ENCODE data around the gene TET2. TPM values are rescaled to one million over a fixed set of nuclear protein-coding genes. Genes with fewer than 3 reads are reported as not detected.

Gene TET2
- polyA plus RNA-seq, 1 experiment = 16.2 TPM

GRCh38 chr4:105108971-105109370 lies 37.7 kb upstream of the TET2 start:
- no peaks in the 10 kb centered on the region for H3K9me3 ChIP-seq (ENCODE audit: control insufficient read depth, insufficient read depth, low read length)
- CTCF ChIA-PET = no interaction called here
- H3K4me3 ChIP-seq (ENCODE audit: low read depth, low read length) = no peak overlapping the region
- POLR2A ChIA-PET = no interaction called here
- H3K27me3 ChIP-seq (ENCODE audit: control insufficient read depth, insufficient read depth, low read length) = no peaks in the 10 kb centered on the region
- TF ChIP-seq CTCF (IDR thresholded peaks at IDR 0.05; ENCODE audit: low read depth, low read length) = no peak
- DNase-seq (ENCODE audit: low read depth, low spot score) = no peak
- no peak overlapping the region for H3K27ac ChIP-seq (ENCODE audit: low read depth, low read length)

GRCh38 chr4:105112274-105112673 lies 34.4 kb upstream of the TET2 start:
- H3K27ac ChIP-seq (ENCODE audit: low read depth, low read length) = no peak overlapping the region
- H3K9me3 ChIP-seq (ENCODE audit: control insufficient read depth, insufficient read depth, low read length) = no peaks in the 10 kb centered on the region
- POLR2A ChIA-PET = no interaction called here
- H3K4me3 ChIP-seq (ENCODE audit: low read depth, low read length) = no peak overlapping the region
- CTCF ChIA-PET = interaction anchor here (0.8 to 1.3 kb wide), 3 partner anchors 11 to 361 kb away, joined by 3 to 6 read pairs (median 3); partner anchors contain the start of gene PPA2
- no peak for DNase-seq (ENCODE audit: low read depth, low spot score)
- TF ChIP-seq CTCF (IDR thresholded peaks at IDR 0.05; ENCODE audit: low read depth, low read length) = no peak
- H3K27me3 ChIP-seq (ENCODE audit: control insufficient read depth, insufficient read depth, low read length) = no peaks in the 10 kb centered on the region

GRCh38 chr4:105113800-105114199 lies 32.9 kb upstream of the TET2 start:
- no peak for TF ChIP-seq CTCF (IDR thresholded peaks at IDR 0.05; ENCODE audit: low read depth, low read length)
- no peaks in the 10 kb centered on the region for H3K27me3 ChIP-seq (ENCODE audit: control insufficient read depth, insufficient read depth, low read length)
- H3K9me3 ChIP-seq (ENCODE audit: control insufficient read depth, insufficient read depth, low read length) = no peaks in the 10 kb centered on the region
- no peak for DNase-seq (ENCODE audit: low read depth, low spot score)
- H3K4me3 ChIP-seq (ENCODE audit: low read depth, low read length) = no peak overlapping the region
- POLR2A ChIA-PET = no interaction called here
- CTCF ChIA-PET = interaction anchor here (1.5 kb wide), 1 partner anchor 27 kb away, joined by 3 read pairs; no protein-coding TSS in a partner anchor
- no peak overlapping the region for H3K27ac ChIP-seq (ENCODE audit: low read depth, low read length)

- H3K27ac ChIP-seq (ENCODE audit: low read depth, low read length) = no peak overlapping the region
- TF ChIP-seq CTCF (IDR thresholded peaks at IDR 0.05; ENCODE audit: low read depth, low read length) = no peak
- ChIA-PET POLR2A (no interaction called here), CTCF (interaction anchor here (0.8 to 1.4 kb wide), 2 partner anchors 354 to 357 kb away, joined by 3 read pairs; partner anchors contain the start of gene PPA2)
- no peak for DNase-seq (ENCODE audit: low read depth, low spot score)
- H3K27me3 ChIP-seq (ENCODE audit: control insufficient read depth, insufficient read depth, low read length) = no peaks in the 10 kb centered on the region
- no peaks in the 10 kb centered on the region for H3K9me3 ChIP-seq (ENCODE audit: control insufficient read depth, insufficient read depth, low read length)
- H3K4me3 ChIP-seq (ENCODE audit: low read depth, low read length) = no peak overlapping the region
Observed at GRCh38 chr4:105116616-105117319, 29.9 kb upstream of the TET2 start.

- CTCF ChIA-PET = no interaction called here
- TF ChIP-seq CTCF (IDR thresholded peaks at IDR 0.05; ENCODE audit: low read depth, low read length) = no peak
- no peak for DNase-seq (ENCODE audit: low read depth, low spot score)
- H3K27ac ChIP-seq (ENCODE audit: low read depth, low read length) = no peak overlapping the region
- H3K9me3 ChIP-seq (ENCODE audit: control insufficient read depth, insufficient read depth, low read length) = no peaks in the 10 kb centered on the region
- POLR2A ChIA-PET = no interaction called here
- no peak overlapping the region for H3K4me3 ChIP-seq (ENCODE audit: low read depth, low read length)
- H3K27me3 ChIP-seq (ENCODE audit: control insufficient read depth, insufficient read depth, low read length) = no peaks in the 10 kb centered on the region
Observed at GRCh38 chr4:105119356-105119755, 27.3 kb upstream of the TET2 start.

Measured in AG04450 (cell line).